Measurements from ENCODE around the gene CNTN5.

DNA sequence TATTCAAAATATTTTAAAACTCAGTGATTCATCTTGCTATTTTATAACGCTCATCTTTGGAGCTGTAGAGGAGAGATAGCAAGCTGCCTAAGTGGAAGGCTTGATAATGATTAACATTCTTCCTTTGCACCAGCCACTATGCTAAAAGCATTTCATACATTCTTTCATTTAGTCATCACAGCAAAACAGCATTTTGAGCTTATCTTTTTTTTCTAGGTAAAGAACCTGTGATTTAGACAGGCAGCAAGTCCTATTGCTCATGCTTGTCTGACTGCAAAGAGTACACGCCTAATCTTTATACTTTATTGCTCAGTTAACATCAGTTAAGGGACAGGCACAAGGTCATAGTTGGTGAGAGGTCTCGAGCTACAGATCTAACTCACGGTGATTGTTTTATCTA lies 953.2 kb downstream of the CNTN5 start:
- TF ChIP-seq, protein P1, sequence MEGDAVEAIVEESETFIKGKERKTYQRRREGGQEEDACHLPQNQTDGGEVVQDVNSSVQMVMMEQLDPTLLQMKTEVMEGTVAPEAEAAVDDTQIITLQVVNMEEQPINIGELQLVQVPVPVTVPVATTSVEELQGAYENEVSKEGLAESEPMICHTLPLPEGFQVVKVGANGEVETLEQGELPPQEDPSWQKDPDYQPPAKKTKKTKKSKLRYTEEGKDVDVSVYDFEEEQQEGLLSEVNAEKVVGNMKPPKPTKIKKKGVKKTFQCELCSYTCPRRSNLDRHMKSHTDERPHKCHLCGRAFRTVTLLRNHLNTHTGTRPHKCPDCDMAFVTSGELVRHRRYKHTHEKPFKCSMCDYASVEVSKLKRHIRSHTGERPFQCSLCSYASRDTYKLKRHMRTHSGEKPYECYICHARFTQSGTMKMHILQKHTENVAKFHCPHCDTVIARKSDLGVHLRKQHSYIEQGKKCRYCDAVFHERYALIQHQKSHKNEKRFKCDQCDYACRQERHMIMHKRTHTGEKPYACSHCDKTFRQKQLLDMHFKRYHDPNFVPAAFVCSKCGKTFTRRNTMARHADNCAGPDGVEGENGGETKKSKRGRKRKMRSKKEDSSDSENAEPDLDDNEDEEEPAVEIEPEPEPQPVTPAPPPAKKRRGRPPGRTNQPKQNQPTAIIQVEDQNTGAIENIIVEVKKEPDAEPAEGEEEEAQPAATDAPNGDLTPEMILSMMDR (IDR thresholded peaks at IDR 0.05): no peak
- no peak for TF ChIP-seq POLR2A (IDR thresholded peaks at IDR 0.05)

All from lower leg skin (tissue), 3 donors.